NCI-H2227 (cell line): ENCODE results near the gene CCDC51.
A peak's percentile ranks its signal among the peaks of the same experiment; 100 is the strongest.

Experiments used
- DNase-seq: peaks from one replicate; lab custom pipeline; 2025; ENCODE audit not compliant: unreplicated experiment; lab: John Stamatoyannopoulos, UW

CCDC51 gene

DNA sequence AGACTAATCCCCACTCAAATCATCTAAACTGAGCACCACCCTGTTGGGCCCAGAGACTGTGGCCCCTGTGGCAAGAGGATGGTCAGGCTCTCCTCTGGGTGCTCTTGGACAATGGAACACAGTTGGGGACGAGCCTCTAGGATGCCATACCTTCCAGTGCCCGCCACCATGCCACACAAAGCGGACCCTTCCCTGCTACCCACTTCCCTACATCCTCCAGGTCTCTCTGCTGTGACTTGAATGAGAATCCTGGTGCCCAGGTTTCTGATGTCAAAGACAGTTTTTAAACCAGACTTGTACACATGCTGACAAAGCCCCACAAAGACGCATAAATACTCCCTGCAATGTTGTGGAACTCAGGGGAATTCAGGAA, 4.7 kb downstream of the CCDC51 start:
- no peak for DNase-seq

DNA sequence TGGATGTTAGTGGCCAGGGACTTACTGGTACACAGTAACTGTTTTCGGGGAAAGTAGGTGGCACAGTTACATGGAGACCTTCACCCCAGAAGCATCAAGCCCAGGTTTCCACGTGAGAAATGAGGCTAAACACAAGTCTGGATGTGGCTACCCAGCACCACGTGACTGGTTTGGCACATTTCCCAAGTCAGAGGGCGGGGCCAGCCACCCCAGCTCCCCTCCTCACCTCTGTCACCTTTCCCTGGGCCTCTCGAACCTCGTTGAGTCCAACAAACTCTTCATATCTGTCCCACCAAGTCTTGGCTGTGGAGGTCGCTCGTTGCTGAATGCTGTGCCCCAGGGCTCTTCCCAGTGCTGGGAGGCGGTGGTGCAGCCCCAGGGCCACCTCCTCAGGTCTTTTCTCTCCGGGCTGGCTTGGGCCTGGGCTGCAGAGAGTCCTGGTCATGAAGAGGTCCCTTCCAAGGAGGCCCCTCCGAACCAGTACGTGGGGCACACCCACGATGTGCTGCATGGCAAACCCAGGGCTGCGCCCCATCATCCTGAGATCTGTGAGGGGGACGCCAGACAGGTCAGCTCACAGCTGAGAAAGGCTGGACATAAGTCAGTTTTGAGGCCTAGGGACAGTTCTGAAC, 5.2 kb downstream of the CCDC51 start:
- no peak for DNase-seq

DNA sequence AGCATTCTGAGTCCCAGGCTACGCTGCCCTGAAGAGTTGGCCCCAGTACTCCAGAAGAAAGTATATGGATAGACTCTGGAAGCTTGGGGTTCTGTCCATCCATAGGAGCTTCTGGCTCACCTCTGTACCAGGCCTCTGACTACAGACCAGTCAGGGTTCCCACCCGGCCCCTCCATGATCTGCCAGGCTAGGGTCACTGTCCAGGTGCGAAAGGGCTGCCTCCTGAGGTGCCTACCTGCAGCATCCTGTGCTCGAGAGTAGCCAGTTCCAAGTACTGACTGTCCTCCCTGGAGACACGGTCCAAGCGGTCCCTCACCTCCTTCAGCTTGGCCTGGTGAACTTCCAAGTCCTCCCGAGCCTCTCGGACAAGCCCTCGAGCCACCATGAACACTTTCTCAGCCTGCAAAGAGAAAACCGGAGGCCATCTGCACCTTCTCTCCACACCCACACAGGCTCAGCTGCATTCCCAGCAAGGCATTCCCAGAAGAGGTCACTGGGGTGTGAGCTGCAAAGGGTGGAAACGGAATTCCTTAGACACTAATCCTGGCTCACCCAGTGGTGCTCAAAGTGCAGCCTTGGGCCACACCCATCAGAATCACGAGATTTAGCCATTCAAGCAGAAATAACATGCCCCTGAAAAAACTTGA, 6.3 kb downstream of the CCDC51 start:
- no peak for DNase-seq

DNA sequence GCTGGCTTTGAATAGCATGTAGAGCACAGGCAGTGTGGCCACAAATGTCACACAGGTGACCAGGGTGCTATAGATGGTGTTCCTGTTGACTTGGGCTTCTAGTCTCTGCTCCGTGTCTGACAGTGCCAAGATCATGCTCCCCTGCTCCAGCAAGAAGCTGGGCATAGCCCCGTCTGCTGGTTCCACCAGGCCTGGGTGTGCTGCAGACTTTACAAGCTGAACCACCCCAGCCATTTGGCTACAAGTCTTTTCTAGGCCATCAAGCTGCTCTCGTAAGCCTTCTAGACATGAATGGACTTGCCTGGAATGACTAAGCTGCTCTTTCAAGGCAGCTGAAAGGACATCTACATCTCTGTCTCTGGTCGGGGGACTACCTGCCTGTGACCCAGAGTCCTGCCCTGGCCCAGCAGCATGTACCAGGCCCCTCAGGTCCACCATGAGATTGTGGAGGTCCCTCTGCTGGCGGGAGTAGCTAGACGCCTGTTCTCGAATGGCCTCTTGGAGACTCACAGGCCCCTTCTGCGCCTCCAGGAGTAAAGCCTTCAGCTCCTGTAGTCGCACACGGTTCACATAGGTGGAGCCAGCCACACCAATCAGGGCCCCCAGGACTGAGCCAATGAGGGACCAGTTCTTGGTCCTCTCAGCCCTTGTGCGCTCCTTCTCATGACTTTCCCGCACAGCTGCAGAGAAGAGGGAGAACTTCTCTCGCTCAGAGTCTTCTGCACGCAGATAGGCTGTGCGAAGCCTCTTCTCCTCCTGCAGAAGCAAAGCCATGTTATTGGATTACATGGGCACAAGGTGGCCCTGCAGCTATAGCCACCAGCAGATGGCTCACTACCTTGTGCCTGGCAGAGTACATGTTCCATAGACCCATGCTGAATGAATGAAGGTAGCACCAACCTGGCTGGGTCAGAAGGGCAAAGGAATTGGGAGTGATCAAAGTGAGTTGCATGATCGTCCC, 7.2 kb downstream of the CCDC51 start:
- no peak for DNase-seq

DNA sequence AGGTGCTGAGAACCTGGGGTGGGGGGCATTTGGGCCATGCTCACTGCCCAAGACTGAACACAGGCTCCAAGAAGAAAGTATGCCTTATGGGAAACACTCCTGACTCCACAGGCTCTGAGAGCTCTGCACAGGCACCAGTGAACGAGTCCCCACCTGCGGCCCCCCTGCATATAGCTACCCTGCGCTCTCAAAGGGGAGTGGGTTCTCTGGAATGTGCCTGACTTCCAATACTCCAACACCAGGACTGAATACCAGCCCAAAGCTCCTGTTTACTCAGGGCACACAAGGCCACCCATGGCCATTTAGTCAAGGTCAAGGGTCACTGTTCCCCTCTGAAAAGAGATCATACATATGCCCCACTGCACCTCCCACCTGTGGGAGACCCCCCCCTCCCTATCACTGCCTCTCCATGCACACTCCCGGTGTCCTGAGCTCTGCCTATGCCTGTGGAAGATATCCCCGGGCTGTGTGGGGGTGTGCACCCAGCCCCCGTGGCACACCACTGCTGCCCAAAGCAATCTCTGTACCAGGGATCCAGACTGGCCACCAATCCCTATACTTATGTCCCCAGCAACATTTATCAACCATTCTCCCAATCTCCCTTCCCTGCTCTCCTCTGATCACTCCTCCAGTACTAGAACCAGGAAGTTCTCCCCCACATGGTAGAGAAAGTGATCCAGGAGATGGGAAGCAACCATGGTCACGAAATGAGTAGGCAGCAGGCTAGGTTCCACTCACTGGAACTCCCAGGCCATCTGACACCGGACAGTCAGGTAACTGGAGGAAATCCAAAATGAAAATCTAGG, 8.5 kb downstream of the CCDC51 start:
- no peak for DNase-seq

DNA sequence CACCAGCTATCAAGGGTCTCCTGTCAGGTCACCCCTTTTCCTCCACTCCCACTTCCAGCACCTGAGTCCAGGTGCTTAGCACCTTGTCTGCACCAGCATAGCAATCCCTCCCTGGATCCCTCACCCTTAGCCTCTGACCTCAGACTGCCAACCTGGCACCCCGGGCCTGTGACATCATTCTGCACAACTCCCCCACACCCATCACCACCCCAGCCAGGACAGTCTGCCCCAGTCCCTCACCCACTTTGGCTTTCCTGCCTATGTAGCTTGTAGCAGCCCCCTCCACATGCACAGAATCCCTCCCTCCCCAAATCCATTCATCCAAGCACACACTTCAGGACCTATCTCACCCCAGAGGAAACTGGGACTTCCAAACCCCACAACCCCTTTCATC, 9.2 kb downstream of the CCDC51 start:
- no peak for DNase-seq

DNA sequence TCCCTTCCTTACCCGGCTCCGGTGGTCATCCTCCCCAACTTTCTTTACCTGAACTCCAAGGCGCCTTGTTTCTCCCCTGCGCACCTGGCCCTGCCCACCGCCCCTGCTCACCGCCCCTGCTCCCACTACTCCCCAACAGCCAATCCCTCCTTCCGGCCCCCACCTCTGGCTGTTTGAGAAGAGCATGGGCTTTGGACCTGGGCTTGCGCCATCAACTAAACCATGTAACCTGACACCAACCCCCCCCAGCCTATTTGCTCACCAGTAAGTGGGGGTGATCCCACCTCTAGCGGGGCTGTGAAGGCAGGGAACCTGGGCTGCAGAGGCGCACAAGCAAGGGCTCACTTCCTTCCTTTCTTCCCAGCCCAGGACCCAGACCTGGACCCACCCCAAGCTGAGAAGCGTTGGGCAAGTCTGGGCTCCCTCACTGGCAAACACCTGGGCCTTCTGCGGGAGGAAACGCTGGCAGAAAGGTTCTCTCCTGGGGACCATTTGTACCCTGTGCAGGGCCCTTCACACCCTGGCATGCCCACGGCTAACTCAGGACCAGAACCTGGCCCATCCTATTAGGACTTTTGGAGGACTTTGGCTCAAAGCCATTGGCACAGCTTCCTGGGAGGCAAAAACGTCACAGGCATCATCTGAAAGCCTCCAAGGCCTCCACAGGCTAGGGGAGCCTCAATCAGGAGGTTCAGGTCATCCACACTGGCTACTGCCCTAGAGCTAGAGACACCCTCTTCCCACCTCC, 9.8 kb downstream of the CCDC51 start, which contains the start of gene PLXNB1:
TSS of gene PLXNB1 (minus strand) at position 127 of the 748 bp plus-strand sequence. CDS start 5,475 bp downstream, outside the sequence.
- DNase-seq: peak; percentile 58

DNA sequence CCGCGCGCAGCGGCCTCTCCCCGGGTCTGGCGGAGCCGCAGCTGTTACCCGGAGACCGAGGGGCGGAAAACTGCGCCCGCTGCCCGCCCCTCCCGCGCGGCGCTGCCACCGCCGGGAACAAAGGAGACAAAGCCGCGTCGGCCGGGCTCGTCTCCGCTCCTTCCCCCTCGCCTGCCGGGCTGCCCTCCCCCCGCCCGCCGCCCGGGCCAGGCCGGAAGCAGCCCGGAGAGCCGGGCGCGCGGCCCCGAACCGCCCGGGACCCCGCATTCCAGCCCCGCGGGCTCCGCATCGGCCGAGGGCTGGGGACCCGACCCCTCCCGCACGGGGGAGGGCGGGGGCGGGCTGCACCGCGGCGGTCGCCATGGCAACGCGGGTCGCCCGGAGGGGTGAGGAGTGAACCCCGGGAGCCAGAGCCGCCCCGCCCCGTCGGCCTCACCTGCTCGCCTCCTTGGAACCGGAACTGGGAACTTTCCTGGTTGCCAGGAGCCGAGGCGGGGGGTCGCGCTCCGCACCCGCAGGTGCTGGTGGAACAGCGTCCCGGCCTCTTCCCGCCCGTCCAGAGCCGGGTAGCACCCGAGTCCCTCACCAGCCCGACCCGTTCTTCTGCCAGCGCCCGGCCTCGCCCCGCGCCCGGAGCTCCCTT, 10.5 kb downstream of the CCDC51 start:
- DNase-seq: peak; percentile 82

DNA sequence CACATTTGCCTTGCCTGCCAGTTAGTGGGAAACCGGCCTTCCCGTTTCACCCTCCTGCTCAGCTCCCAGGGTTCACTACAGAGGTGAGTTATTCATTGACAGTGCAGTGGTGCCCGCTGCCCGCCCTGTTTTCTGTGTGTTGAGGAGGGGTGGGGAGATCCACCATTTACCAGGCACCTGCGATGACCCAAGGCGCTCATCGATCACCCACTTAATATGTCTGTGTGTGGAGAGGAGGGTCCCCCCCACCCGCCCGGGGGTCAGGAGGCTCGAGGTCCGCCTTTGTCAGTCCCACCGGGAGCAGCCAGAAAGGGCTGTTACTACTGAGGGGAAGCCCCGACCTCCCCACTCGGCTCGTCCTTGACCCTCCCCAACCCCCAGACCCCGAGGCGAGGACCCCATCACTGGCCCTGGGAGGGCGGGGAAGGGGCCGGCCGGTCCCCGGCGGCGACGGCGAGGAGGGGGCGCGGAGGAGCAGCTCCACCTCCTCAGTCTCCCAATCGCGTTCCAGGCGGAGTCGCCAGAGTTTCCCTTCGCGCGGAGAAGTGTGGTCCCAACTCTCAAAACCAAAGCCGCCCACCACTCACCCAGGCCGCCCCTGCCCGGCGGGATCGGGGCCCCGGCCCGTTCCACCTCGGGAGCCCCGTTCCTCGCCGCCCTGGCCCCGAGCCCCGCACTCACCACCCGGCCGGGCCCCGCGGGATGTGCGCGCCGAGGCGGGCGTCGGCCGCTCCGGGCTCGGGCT, 11.2 kb downstream of the CCDC51 start:
- DNase-seq: peak; percentile 54

DNA sequence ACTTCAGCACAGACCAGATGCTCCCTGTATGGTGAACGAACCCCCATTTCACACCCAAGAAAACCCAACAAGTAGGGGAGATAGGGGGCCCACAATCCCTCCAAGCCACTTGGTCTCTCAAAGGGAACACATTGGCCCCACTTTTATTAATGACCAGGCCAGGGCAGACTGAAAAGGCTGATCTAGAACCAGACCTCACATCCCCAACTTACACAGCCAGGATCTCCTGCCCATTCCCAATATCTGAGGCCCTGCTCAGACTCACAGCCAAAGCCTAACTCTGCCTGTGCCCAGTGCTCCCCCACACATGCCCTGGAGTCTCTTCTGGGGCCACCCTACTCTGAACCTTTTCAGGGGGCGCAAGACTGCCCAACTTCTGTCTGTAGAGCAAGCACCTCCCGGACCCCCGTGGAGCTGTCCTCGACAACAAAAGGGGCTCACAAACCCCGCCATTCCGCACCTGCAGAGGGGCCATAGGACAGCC, 11.8 kb downstream of the CCDC51 start:
- DNase-seq: no peak

DNA sequence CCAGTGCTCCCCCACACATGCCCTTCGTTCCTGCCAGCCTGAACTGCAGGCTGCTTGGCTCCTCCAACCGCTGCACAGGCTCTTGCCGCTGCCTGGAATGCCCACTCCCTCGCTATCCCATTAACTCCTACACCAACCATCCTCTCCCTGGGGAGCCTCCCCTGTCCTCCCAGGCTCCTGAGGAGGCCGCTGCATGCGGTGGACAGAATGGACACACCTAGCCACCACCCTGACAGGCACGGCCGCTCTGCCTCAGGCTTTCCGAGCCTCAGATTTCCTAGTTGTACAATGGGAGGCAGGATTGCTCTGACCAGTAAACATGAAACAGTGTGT, 12.3 kb downstream of the CCDC51 start:
- no peak for DNase-seq

DNA sequence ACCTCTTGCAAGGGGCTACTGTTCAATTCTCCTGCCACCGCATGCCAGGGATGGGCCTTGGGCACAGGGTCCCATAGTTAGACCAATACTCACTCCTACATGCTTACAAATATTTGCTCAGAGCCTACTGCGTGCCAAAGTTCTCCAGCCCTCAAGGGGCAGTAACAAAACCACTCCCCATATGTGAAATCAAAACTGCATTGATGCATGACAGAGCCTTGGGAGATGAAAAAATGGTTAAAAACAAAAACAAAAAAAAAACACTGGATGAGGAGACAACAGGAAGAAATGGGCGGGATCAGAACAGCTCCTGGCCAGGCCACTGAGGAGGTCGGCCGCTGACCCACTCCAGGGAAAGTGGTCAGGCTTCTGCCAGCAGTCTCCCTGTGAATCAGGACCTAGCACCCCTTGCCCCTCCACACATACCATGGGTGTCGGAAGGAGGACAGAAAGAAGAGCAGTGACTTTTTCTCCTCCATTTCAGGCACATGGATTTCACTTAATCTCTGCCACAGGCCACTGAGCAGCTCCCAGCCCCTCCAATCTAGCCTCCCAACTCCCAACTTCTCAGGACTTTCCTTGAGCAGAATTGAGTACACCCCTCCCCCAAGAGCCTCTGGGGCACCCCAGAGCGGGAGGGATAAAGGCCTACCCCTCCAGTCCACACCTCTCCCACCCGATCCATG, 12.8 kb downstream of the CCDC51 start:
- DNase-seq: no peak

DNA sequence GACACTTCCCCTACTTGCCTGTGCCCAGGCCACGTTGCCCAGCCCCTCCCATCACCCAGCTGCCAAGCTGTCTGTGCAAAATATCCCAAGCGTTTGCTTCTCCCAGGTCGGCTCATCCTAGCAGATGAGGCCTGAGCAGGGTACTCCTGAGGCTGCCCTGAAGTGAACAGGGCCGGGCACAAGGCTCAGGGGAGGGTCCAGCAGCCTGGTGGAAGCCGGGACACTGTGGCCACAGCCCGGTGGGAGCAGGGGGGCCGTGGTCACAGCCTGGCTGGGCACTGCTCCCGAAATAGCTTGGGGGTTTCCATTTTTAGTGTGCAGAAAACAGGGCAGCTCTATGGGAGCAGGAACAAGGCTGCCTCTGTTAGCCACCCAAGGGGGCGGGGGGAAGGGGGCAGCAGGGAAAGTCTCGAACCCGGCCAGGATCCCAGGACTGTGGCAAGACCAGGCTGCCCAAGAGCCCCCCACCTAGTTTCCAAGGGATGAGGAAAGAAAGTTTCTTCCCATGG, 13.5 kb downstream of the CCDC51 start:
- no peak for DNase-seq

DNA sequence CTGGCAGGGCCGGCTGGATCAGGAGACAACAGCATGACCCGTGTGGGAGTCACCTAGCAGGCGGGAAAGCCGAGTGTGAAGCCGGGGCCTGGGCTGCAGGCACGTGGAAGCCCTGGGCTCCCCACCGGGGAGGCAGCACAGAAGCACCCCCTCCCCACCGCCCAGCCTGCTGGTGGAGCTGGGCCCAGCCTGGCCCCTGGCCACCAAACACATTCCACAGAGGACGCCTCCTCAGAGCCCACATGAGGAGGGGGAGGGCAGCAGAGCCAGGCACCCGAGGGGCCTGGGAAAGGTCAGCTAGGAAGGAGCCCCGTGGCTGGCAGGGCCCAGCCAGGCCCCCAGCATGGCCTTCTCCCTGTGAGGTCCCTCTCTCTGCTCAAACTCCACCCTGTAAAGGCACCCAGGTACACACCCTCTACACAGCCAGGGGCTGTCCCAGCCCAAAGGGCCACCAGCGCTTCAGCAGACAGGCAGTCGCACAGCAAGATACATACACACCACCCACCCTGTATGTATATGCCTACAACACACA, 14.6 kb downstream of the CCDC51 start:
- DNase-seq: no peak

DNA sequence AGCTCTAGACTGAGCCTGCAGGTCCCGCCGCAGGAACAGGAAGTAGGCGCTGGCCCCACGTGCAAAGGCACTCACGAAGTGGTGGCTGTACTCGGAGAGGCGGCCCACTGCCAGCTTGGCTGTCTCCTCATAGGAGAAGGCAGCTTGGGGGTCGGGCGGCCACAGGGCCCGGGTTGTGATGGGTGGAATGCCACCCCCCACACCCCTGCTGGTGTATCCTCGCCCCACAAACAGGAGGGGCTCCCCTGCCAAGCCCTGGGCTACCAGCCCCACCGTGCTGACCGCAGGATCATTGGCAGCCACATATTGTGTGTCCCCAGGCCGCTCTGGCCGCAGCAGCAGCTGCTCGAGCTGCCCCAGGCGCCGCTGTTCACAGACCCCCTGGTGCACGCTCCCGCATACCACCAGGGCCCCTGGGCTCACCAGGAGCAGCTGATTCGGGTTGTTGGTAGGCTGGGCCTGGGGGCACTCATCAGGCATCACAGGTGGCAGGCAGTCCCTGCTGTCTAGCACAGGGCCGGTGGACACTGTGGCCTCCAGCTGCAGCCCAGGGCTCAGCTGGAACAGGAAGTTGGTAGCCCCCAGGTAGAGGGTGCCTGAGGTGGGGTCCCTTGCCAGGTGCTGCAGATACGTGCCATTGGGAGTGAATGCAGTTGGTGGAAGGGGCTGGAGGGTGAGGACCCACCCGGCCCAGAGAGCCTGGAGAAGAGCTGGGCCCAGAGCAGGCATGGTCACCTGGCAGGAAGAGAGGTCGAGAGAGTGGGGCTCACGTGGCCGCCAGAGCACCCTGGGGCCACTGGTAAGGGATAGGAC, 15.8 kb downstream of the CCDC51 start:
- no peak for DNase-seq

DNA sequence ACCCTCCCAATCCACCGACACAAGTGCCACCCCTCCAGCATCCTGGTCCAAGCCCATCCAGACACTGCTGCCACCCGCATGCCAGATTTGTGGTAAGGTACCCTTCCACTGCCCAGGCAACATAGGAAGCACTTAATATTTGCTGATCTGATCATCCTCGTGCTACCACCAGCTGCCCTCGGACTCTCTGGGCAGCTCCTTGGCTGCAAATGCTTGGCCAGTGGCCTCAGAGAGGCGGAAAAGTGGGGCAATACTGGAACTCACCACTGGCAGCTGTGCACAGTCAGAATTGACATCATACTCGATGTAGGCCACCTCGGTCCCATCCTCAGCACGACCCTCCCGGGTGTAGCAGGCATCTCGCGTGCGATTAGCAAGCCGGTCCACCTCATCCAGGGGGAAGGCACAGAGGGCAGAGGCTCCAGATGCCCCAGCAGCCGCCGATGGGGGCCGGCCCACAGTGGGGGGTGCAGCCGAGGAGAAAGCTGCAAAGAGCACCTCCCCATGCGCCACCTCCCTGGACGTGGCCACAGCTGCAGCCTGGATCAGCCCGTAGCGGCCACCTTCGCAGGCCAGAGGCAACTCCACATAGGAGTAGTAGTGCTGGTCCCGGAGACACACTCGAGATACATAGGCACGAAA, 16.6 kb downstream of the CCDC51 start:
- DNase-seq: no peak

DNA sequence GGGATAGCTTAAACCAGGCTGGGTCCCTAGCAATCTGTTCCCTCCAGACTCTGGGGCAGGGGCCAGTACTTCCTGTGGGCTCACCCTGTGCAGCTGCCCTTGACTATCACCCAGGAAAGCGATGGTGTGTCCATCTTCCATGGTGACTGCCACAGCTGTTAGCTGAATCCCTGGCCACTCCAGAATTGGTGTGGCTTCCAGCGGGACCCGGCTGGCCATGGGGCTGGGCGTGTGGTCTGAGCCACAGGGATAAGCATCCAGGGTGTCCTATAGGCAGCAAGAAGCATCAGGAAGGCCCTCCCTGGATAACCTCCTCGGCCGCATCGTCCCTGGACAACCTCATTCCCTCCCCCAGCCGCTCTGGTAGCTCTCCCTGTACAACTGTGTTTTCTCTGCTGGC, 17.2 kb downstream of the CCDC51 start:
- DNase-seq: no peak
